Lower leg skin (tissue), 3 donors: ENCODE results near the gene SRD5A2.

ENCODE experiments used
- CTCF ChIP-seq, 3 donors: fragments of 450-650 bp; IDR thresholded peaks; one replicate each; pipeline ENCODE4 v1.5.1; 2016; ENCODE audit warnings: antibody characterized with exemption in 3 of 3, mild to moderate bottlenecking in 3 of 3, moderate library complexity in 2 of 3
- POLR2A ChIP-seq, 2 donors: fragments of 450-650 bp; IDR thresholded peaks; one replicate each; pipeline ENCODE4 v1.6.1; 2016 to 2017; ENCODE audit warnings: antibody characterized with exemption in 2 of 2, mild to moderate bottlenecking in 1 of 2, moderate library complexity in 1 of 2

DNA sequence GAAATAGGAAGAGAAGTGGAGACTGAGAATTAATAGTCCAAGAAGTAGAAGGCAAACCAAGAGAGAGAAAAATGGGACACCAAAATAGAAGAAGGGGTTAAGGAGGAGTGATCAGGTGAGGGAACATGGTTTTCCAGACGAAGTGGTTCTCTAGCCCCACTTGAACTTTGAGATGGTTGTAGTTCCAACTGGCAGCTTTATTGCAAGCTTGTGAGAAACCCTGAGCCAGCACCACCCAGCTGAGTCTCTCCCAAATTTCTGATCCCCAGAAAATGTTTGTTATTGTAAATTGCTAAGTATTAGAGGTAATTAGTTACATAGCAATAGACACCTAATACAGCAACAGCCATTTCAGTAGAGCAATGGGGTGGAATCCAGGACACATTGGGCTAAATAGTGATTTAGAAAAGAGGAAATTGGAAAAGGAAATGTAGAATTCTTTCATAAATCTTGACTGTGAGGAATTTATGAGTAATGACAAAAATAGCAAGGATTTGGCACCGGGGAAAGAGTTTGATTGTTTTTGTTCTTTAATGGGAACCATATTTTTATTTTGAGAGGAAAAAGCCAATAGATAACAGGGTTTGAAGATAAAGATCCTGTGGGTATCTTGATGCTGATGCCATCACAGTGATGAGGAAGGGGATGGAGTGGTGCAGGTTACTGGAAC is 104.1 kb downstream of the SRD5A2 start:
- TF ChIP-seq CTCF (IDR thresholded peaks at IDR 0.05) (no peak), POLR2A (IDR thresholded peaks at IDR 0.05) (no peak)
